Keratinocyte (primary cell): ENCODE results near the gene SLC12A3. TPM values are rescaled to one million over a fixed set of nuclear protein-coding genes. Genes with fewer than 3 reads are reported as not detected.

ENCODE experiments used
- DNase-seq: peaks from one replicate; pipeline ENCODE4 v3.0.0-alpha.2; 2011; ENCODE audit warnings: low read depth, missing footprints, low spot score
- FAIRE-seq: peaks from 2 replicates; lab custom pipeline; 2011; peaks lifted over from hg19 to GRCh38; lab: Jason Lieb, UNC
- H2AFZ ChIP-seq: 2 replicates; pipeline ENCODE4 v1.6.0; 2012; ENCODE audit warnings: low read length, control low read depth, inconsistent platforms; ENCODE audit not compliant: control insufficient read depth
- H3K27ac ChIP-seq: 2 replicates; pipeline ENCODE4 v1.5.1; 2011; ENCODE audit warnings: low read length; ENCODE audit not compliant: control insufficient read depth, insufficient read depth
- H3K27me3 ChIP-seq: 3 replicates; pipeline ENCODE4 v1.6.0; 2011; ENCODE audit warnings: low read length; ENCODE audit not compliant: control insufficient read depth, insufficient read depth; ENCODE audit errors: extremely low read depth
- H3K36me3 ChIP-seq, 2 experiments: 2 replicates in 1 of 2; 3 replicates in 1 of 2; pipeline ENCODE4 v1.5.1; 2011; ENCODE audit warnings: low read length in 2 of 2, mild to moderate bottlenecking in 1 of 2; ENCODE audit not compliant: control insufficient read depth in 2 of 2, insufficient read depth in 2 of 2; ENCODE audit errors: extremely low read depth in 1 of 2
- H3K4me1 ChIP-seq: 3 replicates; pipeline ENCODE4 v1.5.1; 2011; ENCODE audit warnings: low read length; ENCODE audit not compliant: control insufficient read depth, insufficient read depth; ENCODE audit errors: extremely low read depth
- H3K4me2 ChIP-seq: 3 replicates; pipeline ENCODE4 v1.6.0; 2011; ENCODE audit warnings: low read depth, low read length; ENCODE audit not compliant: control insufficient read depth, insufficient read depth; ENCODE audit errors: extremely low read depth
- H3K4me3 ChIP-seq, 3 experiments: fragments of 200-600 bp in 1 of 3; sonication (generic) in 1 of 3; 2 replicates in 2 of 3; 3 replicates in 1 of 3; pipeline ENCODE4 v1.5.1; 2011 to 2016; ENCODE audit warnings: low read length in 3 of 3, mild to moderate bottlenecking in 3 of 3, control low read depth in 2 of 3, inconsistent platforms in 1 of 3, low read depth in 1 of 3, mixed read lengths in 1 of 3, mixed run types in 1 of 3, moderate library complexity in 1 of 3; ENCODE audit not compliant: control insufficient read depth in 2 of 3, insufficient read depth in 2 of 3; ENCODE audit errors: extremely low read depth in 1 of 3
- H3K79me2 ChIP-seq: 2 replicates; pipeline ENCODE4 v1.6.0; 2012; ENCODE audit warnings: low read length; ENCODE audit not compliant: control insufficient read depth, insufficient read depth
- H3K9ac ChIP-seq: 3 replicates; pipeline ENCODE4 v1.6.0; 2011; ENCODE audit warnings: low read length; ENCODE audit not compliant: control insufficient read depth, insufficient read depth; ENCODE audit errors: extremely low read depth
- H3K9me1 ChIP-seq: 3 replicates; pipeline ENCODE4 v1.6.0; 2011; ENCODE audit warnings: low read length; ENCODE audit not compliant: control insufficient read depth, insufficient read depth; ENCODE audit errors: extremely low read depth
- H3K9me3 ChIP-seq: 2 replicates; pipeline ENCODE4 v1.5.1; 2012; ENCODE audit warnings: low read depth, low read length; ENCODE audit not compliant: control insufficient read depth
- H4K20me1 ChIP-seq: 3 replicates; pipeline ENCODE4 v1.6.0; 2011; ENCODE audit warnings: low read length; ENCODE audit not compliant: control insufficient read depth, insufficient read depth; ENCODE audit errors: extremely low read depth
- EZH2 ChIP-seq: IDR thresholded peaks from one replicate; pipeline ENCODE4 v1.6.1; 2012; ENCODE audit warnings: inconsistent platforms, mild to moderate bottlenecking, low read length, moderate library complexity
- dilution Hi-C: fragments of 300-500 bp; cut with MboI; formaldehyde crosslinking; loops from one replicate; pipeline ENCODE4 v1.7.0; 2020; ENCODE audit warnings: low sequenced_read_pairs; ENCODE audit not compliant: extremely low pct_ligation_motif_present
- polyA plus RNA-seq, 5 experiments: library from polyadenylated mRNA; depleted of rRNA in 3 of 5; stranded (reverse) in 3 of 5; stranded (forward) in 1 of 5; unstranded in 1 of 5; fragments of >200 nt; gene quantifications; 1 replicate in 1 of 5; 2 replicates in 3 of 5; 3 replicates in 1 of 5; pipeline versions ENCODE4 v1.2.1 to v1.2.3, GENCODE V29; 2011 to 2012; ENCODE audit warnings: missing spikeins in 2 of 5, low read depth in 1 of 5, low replicate concordance in 1 of 5
- TF ChIP-seq, protein P1 (sequence below), 3 experiments: IDR thresholded peaks in 1 of 3; conservative IDR thresholded peaks in 1 of 3; optimal IDR thresholded peaks in 1 of 3; 2 replicates in 2 of 3; 3 replicates in 1 of 3; pipeline versions ENCODE3 to v1.5.1; 2011; ENCODE audit warnings: low read length in 3 of 3, mild to moderate bottlenecking in 3 of 3, moderate library complexity in 2 of 3, control low read depth in 1 of 3, inconsistent platforms in 1 of 3; ENCODE audit not compliant: insufficient read depth in 2 of 3; ENCODE audit errors: extremely low read depth in 1 of 3

The SLC12A3 gene
- polyA plus RNA-seq, 1 donor (not counting 4 experiments of a cell fraction or from before 2014, with no cell fraction given), result not detected

- no peaks in the 10 kb centered on the region for H3K27me3 ChIP-seq
- H3K27ac ChIP-seq, result peak overlapping the region; percentile 57
- DNase-seq (no peak), FAIRE-seq (peak; percentile 5)
- no peaks in the 10 kb centered on the region for H3K9me3 ChIP-seq
- dilution Hi-C loops, result no loop called here
- no peak overlapping the region for H3K4me3 ChIP-seq
- peak overlapping the region; percentile 31 for H3K4me2 ChIP-seq
- no peaks in the 10 kb centered on the region for H3K9me1 ChIP-seq
- no peaks in the 10 kb centered on the region for H4K20me1 ChIP-seq
- H3K36me3 ChIP-seq, result peaks cover 6 to 19% of the 10 kb centered on the region in 2 experiments
- H3K4me1 ChIP-seq, result peaks cover 37% of the 10 kb centered on the region
- H2AFZ ChIP-seq, result no peak overlapping the region
- TF ChIP-seq, protein P1, sequence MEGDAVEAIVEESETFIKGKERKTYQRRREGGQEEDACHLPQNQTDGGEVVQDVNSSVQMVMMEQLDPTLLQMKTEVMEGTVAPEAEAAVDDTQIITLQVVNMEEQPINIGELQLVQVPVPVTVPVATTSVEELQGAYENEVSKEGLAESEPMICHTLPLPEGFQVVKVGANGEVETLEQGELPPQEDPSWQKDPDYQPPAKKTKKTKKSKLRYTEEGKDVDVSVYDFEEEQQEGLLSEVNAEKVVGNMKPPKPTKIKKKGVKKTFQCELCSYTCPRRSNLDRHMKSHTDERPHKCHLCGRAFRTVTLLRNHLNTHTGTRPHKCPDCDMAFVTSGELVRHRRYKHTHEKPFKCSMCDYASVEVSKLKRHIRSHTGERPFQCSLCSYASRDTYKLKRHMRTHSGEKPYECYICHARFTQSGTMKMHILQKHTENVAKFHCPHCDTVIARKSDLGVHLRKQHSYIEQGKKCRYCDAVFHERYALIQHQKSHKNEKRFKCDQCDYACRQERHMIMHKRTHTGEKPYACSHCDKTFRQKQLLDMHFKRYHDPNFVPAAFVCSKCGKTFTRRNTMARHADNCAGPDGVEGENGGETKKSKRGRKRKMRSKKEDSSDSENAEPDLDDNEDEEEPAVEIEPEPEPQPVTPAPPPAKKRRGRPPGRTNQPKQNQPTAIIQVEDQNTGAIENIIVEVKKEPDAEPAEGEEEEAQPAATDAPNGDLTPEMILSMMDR (optimal IDR thresholded peaks at IDR 0.05 in 1 of 3, IDR thresholded peaks at IDR 0.05 in 1 of 3, conservative IDR thresholded peaks at IDR 0.05 in 1 of 3; ENCODE audit: extremely low read depth in 1 of 3, insufficient read depth in 2 of 3, low read length in 3 of 3), result no peak
- no peak for TF ChIP-seq EZH2
- H3K9ac ChIP-seq, result no peak overlapping the region
- H3K79me2 ChIP-seq, result no peaks in the 10 kb centered on the region
Observed at GRCh38 chr16:56848029-56848936, 16.7 kb upstream of the SLC12A3 start.

DNA sequence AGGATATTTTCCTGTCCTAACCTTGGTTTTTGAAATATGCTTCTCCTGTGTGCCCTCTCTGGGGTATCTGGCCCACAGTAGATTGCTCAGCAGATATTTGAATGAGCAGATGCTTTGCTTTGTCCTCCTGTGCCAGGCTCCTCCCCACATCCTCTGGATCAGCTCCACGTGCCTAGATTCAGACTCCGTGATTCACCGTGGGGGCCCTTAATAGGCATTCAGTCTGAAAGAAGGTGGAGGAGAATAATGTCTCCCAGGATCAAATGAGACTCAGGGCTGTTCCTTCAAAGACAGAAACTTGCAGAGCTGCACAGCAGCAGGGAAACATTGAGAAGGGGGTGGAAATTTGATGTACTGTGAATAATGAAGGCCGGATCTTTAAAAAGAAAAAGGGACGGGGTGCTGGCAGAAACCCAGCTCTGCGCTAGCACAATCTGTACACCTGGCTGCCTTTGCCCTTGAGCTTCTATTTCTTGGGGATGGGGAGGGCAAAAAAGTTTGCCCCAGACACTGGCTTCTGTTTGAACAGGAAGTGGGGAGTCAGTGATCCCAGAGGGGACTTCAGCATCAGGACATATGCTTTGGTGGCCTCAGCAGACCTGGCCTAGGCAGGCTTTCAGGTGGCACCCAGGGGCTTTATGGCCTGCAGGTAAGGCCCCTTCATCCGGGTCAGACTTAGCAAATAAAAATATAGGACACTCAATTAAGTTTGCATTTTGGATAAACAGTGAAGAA, 15.9 kb upstream of the SLC12A3 start:
- dilution Hi-C loops, result no loop called here
- Histone ChIP-seq H2AFZ (peak overlapping the region; percentile 61), H3K27ac (peak overlapping the region; percentile 57)

More for the DNA sequence above, 15.9 kb upstream of the SLC12A3 start:
- peaks cover 37% of the 10 kb centered on the region for H3K4me1 ChIP-seq
- H3K4me3 ChIP-seq, result no peak overlapping the region
- H4K20me1 ChIP-seq, result no peaks in the 10 kb centered on the region
- no peaks in the 10 kb centered on the region for H3K27me3 ChIP-seq
- DNase-seq, result no peak
- H3K9me3 ChIP-seq, result no peaks in the 10 kb centered on the region
- FAIRE-seq, result peak; percentile 77
- H3K4me2 ChIP-seq, result peak overlapping the region; percentile 31
- no peaks in the 10 kb centered on the region for H3K9me1 ChIP-seq
- H3K79me2 ChIP-seq, result no peaks in the 10 kb centered on the region
- H3K9ac ChIP-seq, result peak overlapping the region; percentile 41
- no peak for TF ChIP-seq EZH2
- TF ChIP-seq, protein P1 (optimal IDR thresholded peaks at IDR 0.05 in 1 of 3, IDR thresholded peaks at IDR 0.05 in 1 of 3, conservative IDR thresholded peaks at IDR 0.05 in 1 of 3; ENCODE audit: extremely low read depth in 1 of 3, insufficient read depth in 2 of 3, low read length in 3 of 3), result no peak
- H3K36me3 ChIP-seq, result peaks cover 4 to 12% of the 10 kb centered on the region in 2 experiments
